ENCODE data around the gene RGS3.

Gene RGS3

DNA sequence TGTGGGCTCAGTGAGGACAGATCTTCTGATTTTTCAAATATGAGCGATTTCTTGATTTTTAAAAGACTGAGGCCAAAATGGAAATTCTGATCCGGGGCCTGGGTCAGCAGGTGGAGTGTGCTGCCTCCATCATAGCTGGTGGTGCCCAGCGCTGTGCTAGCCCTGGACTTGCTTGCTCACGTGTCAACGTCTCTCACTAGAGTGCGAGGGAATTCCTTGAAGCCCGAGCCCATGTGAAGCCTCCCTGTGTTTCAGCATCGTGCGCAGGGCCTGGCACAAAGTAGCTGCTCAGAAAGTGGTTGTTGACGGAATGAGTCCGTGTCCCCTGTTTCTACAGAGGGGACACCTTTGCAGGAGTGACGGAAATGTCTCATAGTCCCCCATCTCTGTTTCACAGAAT is 50.5 kb downstream of the RGS3 start:
- no peak for DNase-seq

DNA sequence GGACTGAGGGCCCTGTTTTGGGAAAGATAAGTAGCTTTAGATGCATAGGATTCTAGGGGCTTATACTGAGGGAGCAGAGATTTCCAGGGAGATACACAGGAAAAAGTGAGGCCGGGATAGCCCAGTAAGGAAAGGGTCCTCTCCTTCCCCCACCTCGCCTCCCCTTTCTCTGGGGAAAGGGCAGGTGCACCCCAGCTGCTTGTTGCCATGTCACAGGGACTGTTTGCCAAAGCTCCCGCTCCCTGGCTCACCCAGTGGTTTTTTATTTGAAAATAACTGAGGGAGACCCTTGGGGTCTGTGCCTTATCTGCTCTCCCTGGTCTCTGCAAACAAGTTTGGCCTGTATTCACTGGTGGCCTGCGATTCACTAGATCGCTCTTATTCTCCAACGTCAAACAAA is 51.2 kb downstream of the RGS3 start:
- no peak for DNase-seq

DNA sequence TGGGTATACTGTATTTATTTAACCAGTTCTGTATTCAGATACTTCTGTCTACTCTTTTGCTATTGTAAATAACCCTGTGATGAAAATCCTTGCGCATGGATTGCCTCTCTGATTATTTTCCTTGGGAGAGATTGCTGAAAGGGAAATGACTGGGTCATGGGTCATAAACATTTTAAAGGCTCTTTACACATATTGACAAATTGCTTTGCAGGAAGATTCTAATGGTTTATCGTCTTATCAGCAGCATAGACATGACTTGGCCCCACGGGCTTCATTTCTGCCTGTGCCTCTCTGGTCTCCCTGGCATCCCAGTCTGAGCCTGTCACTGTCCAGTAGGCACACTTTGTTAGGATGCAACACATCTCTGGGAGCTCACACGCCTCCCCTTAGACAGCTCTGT is 52.3 kb downstream of the RGS3 start:
- no peak for DNase-seq

DNA sequence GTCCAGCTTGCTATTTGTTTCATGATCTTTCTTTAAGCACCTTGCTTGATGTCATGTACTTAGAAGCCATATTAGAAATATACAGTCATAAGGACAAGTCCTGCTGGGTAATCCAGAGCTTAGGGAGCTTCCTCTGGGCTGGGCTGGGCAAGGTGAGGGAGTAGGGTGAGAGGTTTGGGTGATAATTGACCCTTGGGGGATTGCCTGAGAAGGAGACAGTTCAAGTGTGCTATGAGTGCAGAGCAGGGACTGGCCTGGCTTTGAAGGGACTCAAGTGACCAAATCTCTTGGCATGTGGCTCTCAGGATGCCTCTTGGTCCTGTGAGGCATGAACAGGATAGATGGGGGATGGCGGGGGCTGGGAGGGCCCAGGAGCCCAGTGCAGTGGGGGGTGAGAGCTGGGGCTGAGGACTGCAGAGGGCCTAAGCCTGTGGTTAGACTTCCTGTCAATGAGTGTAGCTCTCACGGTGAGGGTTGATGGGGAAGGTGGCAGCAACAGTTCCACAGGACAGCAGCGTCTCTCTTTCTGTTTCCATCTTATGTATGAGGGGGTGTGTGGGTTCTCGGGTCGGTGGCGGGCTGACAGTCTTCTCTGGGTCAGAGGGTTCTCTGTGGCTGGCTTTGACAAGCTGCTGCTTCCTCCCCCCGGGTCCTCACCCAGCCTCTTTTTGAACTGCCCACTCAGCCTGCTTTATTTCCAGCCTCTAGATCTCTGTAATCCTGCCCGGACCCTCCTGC is 53.5 kb downstream of the RGS3 start:
- no peak for DNase-seq

DNA sequence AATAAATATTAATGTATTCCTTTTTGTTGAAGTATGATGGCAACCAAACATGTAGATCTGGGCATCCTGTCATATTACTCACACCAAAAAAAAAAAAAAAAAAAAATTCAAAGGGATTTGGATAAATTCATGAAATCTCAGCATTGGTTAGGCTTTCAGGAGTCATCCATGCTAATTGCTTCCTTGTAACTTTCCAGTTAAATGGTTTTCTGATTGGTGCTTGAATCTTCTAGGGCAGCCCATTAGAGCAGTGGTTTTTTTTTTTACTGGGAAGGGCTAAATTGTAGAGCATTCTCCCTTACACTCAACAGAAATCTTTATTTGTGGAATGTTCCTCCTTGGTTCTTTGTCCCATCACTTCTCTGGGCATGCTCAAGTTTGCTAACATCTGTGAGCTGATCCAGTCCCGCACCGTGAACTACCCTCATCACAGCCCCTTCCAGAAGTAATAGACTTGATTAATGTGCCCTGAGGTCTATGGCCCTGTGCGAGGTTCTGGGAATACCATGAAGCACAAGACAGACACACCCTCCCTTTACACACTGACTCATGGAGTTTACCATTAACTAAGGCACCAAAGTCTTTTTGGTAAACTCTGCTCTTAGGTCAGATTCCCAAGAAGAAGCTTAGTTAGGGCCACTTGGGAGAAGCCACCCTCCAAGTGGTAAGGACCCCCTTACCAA is 56.0 kb downstream of the RGS3 start:
- no peak for DNase-seq

DNA sequence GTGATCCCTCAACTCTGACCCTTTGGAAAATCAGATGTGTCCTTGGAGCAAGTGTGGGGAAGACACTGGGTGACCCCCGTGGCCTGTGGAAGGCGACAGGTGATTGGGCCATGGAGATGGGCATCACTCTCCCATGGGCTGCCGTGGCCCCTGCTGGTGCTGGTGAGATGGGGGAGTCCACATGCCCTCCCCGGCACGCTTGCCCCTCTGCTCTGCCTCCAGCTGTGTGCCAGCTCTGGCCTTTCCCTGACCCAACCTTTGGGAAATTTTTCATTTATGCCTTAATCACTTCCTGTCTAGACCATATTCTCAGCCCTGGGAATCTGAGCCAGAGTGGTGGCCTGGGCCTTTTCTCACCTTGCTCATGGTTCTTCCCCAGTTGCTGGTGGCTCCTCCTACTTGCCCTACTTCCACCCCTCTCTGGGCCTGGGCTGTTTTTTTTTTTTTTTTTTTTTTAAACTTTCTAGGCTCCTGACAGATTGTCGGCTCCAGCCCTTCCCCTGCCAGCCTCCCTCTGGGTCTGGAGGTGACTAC is 56.6 kb downstream of the RGS3 start:
- no peak for DNase-seq

DNA sequence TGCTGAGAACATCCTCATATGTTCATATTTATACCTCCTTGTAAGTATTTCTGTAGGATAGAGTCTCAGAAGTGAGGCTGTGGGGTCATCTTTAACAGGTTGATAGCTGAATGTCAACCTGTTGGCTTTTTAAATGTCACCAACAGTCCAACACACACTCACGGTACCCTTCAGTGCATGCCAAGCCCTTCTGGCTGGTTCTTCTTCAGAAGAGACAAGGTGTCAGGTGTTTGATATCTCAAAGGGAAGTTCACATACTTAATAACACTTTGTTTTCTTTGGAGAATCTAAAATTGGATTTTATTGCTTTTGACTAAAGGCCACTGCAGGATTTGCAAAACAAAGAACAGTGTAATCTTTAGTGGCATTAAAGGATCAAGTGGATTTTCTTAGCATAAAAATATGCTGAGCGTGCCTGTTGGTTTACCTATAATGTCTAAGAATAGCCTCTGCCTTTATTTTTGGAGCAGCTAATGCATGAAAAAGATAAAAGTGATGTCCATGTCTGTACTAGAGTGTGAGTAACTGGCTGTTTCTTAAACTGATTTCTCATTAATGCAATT is 58.2 kb downstream of the RGS3 start:
- no peak for DNase-seq

DNA sequence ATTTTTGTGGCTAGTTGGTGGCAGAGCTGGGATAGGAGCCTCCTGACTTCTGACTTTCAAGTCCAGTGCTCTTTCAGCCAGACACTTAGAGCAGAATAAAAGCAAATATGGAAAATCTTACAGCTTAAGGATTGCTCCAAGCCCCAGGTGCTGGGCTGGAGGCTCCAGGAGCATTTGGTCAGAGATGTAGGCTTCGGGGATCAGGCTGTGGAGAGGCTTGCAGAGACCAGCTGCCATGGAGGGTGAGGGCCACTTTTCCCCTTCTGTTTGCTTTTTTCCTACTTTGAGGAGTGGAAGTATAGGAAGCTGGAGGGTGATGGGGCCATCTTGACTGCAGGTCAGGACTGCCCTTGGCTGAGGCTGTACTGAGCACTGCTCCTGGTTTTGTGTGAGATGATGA is 58.9 kb downstream of the RGS3 start:
- no peak for DNase-seq

DNA sequence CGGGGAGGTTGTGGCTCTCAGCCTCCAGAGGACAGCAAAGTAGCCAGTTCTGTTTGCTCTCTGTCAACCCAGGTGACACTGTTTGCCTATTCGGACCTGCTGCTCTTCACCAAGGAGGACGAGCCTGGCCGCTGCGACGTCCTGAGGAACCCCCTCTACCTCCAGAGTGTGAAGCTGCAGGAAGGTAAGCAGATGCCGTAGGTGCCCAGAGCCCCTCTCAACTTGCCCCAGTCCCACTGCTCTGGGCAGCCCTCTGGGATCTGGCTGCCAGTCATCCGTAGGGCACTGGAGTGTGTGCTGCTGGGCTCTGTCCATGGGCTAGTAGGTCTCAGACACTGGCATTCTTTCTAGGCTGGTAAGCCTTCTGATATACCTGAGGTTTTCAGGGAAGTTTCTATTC is 59.3 kb downstream of the RGS3 start:
- DNase-seq: no peak

DNA sequence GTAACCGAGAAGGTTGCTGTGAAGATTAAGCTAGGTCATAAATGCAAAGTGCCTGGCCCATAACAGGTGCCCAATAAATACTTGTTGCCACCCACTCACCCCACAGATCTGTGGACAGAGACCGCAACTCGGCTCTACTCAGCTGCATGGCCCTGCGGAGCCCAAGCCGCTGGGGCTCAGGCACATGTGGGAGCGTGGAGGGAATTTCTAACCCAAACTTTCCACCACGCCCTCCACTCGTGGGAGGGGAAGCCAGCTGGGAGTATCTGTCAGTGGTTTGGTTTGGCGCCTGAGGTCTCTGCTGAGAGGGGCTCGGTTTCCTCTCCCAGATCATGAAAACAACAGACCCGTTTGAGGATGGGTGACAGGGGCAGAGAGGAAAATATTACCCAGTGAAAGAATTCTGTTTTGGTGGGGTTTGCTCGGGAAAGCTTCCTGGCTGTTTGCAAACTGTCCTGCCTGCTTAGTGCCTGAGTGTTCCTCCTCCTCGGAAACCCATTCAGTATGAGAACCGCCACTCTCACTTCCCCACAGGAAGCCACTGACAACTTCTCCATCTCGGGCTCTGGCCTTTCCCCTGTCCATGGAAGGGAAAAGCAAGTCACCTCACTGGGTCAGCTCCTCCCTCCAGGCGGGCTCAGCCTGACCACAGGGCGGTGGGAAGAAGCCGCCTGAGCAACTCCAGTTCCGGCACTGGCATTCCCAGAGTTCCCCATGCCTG is 60.1 kb downstream of the RGS3 start:
- no peak for DNase-seq

DNA sequence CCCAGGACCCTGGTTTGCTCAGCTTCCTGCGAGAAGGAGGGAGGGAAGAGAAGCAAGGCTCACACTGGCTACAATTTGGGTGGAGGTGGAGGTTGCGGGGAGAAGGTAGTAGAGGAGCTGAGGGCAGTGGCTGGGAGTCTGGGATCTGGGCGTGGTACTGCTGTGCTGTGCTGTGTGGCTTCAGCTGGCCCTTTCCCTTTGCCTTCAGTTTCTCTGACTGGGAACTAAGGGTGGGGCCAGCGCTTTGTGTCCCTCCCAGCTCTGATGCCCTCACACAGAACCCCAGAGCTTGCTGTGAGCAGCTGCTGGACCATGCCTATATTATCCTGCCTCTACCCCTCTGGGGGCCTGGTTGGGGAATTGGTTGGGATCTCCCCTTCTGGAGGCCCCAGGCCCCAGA is 60.9 kb downstream of the RGS3 start:
- DNase-seq: no peak

DNA sequence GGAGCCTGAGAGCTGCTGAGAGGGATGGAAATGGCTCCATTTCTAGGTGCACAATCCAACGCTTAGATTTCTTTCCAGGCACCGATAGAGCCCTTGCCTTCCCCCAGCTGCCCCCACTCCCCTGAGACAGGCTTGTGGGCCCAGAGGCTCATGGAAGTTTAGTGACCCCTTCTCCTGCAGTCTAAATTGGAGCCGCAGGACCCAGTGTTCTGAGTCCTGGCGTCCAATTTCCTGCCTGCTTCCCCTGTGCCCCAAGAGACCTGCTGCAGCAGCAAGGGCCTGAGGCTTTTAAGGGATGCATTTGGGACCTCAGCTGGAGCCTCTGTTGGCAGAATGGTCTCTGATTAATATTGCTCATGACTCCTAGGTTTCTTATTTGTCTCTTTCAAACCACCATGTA is 61.7 kb downstream of the RGS3 start:
- DNase-seq: no peak

DNA sequence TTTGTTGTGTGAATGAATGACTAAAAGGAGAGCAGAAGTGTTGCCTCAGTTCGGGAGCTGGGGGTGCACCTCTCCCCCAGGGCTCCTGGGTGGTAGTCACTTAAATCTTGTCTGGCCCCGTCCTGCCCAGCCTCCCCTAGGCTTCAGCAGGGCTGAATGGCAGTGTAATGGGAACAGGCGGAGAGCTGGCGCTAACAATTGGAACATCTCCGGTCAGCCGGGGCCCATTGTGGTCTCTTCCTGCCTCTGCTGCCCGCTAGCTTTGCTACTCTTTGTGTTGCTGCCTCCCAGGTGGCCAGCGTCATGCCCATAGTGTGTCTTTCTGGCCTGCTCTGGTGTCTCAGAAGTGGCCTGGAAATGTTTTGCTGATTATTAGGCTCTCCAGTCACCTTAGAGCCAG is 62.3 kb downstream of the RGS3 start:
- no peak for DNase-seq

DNA sequence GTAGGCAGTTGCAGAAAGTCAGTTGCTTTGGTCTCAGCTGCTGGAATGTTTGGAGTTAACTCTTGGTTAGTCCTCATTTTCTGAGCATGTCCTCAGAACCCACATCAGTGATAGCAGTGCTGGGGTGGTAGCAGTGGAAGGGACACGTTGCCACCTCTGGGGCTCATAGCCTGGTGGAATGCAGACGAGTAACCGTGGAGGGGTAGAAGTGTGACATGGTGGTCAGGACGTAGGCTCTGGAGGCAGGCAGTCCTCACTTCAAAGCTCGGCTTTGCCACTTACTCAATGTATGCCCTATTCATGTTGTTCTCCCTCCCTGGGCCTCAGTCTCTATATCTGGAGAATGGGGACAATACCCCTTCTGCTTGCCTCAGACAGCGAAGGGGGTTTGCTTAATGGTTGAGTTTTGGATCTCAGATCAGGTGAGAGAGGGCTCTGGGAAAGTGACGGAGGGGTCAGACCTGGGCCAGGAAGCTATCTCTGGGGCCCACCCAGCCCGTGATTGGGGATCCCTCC is 62.8 kb downstream of the RGS3 start:
- no peak for DNase-seq

DNA sequence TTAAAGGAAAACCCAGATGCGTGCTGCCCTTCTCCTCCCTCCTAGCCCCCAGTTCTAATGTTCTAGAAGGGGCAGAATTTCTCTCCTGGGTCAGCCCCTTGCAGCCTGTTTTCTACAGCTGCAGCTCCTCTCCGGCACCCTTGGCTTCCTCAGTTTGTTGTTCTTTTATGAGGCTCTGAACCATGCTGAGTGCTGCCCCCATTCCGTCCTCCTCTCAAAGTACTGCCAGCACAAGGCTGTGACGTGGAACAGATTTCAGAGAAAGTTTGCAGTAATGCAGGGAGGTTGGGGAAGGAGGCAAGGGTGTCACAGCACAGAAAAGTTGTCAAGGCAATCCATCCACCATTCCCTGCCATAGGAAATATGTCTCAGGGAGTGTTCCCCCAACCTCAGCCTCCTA is 63.3 kb downstream of the RGS3 start:
- DNase-seq: no peak

DNA sequence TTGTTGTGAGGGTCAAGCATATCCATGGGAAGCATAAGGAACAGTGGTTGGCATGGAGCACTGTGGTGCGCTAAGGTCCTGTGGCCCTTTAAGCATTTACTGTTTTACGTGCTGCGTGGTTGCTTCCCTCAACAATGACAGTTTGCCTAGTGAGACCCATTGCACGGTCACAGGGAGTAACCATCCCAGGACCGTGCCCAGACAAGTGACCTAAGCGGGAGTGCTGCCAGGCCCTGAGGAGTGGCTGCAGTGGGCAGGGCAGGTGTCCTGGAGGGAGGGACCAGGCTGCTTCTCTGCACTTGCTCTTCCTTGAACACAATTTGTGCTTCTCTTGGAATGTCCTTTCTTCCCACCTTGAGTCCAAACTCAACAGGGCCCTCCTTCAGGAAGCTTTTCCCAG is 64.6 kb downstream of the RGS3 start:
- no peak for DNase-seq

DNA sequence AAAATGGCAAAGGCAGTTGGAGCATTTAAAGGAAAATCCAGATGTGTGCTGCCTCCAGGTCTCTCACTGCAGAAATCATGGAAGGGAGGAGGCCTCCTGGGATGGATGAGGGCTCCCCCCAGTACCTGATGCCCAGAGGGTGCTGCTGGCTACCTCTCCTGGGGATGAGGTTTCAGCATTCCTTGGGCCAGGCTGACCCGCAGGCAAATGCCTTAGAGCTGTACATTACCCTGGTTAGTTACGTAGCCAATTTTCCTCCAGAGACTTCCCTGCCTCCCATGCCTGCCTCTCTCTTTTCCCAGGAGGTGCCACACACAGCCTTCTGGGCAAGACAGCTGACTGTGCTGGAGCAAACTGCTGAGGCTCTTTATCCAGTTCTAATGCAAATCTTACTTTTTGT is 65.3 kb downstream of the RGS3 start:
- no peak for DNase-seq

DNA sequence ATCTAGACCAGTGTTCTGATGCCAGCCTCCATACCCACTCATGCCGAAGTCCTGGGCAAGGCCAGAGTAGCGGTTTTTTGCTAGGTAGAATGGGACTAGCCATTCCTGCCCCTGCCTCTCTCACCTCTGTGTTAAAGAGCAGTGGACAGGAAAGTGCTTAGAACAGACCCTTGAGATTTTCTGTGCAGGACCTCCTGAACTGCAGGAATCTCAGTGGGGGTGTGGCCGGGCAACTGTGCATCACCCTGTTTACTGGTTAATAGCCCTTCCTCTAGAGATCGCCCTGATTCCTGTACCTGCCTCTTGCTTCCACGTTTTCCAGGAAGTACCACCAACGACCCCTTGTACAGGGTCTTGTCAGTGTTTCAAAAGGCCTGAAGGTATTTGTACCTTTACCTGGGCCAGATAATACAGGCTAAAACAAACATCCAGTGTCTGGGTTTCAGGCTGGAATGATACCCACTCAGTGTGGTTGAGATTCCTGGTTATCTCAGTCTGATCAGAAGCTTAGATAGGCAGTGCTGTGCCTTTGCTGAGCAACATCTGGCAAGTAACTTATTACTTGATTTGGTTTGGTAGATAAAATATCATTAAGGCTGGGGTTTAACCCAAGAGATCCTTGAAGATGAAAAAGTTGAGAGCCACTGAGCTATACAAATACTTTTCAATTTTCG is 65.9 kb downstream of the RGS3 start:
- DNase-seq: no peak

DNA sequence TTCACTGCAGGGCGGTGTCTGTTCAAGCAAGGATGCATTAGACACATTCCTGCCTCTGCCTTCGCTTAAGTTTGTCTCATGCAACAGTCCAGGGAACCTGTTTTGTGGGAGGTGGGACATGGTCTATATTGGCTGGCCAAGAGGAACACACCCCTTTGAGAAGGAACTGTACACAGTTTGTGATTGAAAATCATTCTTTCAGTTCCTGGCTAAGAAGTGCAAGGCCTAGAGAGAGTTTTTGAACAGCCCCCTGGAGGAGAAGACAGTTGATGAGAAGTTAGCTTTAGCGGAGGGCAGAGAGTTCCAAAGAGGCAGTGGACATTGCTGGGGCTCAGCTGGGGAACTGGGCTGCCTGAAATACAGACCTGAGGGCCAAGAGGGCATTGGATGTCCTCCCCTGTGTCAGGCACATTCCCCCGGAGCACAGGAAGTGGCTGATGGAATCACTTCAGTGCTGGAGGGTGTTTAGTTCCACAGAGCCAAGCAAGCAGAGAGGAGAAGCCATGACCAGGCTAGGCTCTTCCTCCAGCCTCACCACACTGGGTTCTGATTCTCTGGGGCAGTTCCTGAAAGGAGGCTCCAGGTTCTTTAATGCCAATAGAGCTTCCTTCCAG is 66.6 kb downstream of the RGS3 start:
- no peak for DNase-seq

DNA sequence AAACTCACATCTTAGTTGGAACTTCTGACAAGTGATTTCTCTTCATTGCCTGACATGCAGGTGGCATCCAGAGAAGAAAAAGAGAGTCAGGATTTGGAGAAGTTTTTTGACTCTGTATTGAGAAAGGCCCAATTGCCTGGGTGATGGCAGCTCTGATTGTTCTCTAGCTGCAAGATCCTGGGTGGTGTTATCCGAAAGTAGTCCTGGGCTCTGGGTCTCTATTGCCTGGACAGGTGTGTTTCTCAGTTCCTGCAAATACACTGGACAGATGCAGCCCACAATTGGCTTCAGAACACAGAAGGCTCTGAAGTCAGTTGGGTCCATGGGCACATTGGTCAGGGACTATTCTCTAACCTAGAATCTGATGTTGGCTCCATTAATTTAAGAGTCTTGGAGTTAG is 67.4 kb downstream of the RGS3 start:
- DNase-seq: no peak

DNA sequence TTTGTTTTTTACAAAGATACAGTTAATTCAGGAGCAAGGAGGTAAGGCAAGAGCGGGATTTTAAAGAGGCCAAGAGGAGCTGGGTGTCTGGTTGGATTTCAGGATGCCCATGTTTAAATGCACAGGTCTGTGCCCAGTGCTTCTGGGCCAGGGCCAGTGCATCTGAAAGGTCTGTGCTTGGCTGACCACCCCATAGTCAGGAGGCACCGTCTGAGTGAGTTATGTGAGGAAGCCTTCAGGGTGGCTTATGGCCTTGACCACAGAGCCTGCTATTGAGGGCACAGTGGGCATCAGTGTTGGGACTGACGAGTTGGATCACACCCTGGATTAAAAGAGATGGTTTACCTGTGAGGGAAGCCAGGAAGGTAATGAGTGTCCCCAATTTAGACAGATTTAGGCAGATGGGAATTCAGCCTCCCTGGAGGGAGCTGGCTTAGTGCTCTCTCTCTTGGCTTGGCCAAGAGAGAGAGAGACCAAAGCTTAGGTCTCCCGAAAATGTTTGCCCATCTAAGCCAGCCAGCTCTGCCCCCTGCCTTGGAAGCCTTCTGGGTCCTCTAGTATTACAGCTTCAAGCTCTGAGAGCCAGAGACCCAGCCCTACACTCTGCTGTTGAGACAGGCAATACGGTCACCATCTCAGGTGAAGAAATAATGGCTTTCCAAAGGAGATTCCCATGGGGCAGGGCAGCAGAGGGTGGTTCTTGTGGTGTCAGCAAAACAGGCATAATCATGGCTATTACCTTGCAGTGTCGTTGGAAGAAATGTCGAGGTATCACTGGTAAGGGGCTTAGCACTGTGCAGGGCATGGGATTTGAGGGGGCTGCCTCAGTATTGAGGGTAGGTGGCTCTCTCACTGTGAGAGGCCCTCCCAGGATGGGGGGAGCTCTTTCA is 68.6 kb downstream of the RGS3 start:
- DNase-seq: no peak

Data from NCI-H748 treated with DMSO at 0.1 percent for 48 hours (cell line).